Calu3 (cell line): ENCODE data around the gene TUBGCP6. TPM values are rescaled to one million over a fixed set of nuclear protein-coding genes. Genes with fewer than 3 reads are reported as not detected.

Experiments
- BruUV-seq: library from RNA; stranded (reverse); fragments of 400-500 nt; replicated peaks from 2 replicates; lab custom pipeline; 2021; lab: Mats Ljungman, UMichigan
- CTCF ChIA-PET: fragments of 300-600 bp; sonication (Branson Sonifier 250); formaldehyde crosslinking; loops from one replicate; lab custom pipeline; 2022; ENCODE audit warnings: antibody characterized with exemption; lab: Charles Lee
- DNase-seq: peaks from one replicate; pipeline ENCODE4 v3.0.0; 2022
- H3K27ac Mint-ChIP-seq: one replicate; pipeline ENCODE4 v1.8.0; 2022; ENCODE audit warnings: mixed read lengths; ENCODE audit not compliant: unreplicated experiment
- H3K27me3 Mint-ChIP-seq: one replicate; pipeline ENCODE4 v1.8.0; 2022; ENCODE audit warnings: mixed read lengths; ENCODE audit not compliant: unreplicated experiment
- H3K36me3 Mint-ChIP-seq: one replicate; pipeline ENCODE4 v1.8.0; 2022; ENCODE audit warnings: mild to moderate bottlenecking, moderate library complexity, mixed read lengths; ENCODE audit not compliant: insufficient read depth, unreplicated experiment
- H3K4me1 Mint-ChIP-seq: one replicate; pipeline ENCODE4 v1.8.0; 2022; ENCODE audit warnings: mild to moderate bottlenecking, low read depth, mixed read lengths; ENCODE audit not compliant: unreplicated experiment
- H3K4me3 Mint-ChIP-seq: one replicate; pipeline ENCODE4 v1.8.0; 2022; ENCODE audit warnings: mild to moderate bottlenecking, low read depth, moderate library complexity, mixed read lengths; ENCODE audit not compliant: unreplicated experiment
- H3K9me3 Mint-ChIP-seq: one replicate; pipeline ENCODE4 v1.8.0; 2022; ENCODE audit warnings: low read depth, mixed read lengths; ENCODE audit not compliant: unreplicated experiment
- CTCF ChIP-seq: fragments of 200-600 bp; IDR thresholded peaks from one replicate; pipeline ENCODE4 v1.8.0; 2022; ENCODE audit warnings: antibody characterized with exemption; ENCODE audit not compliant: unreplicated experiment
- intact Hi-C: fragments of 100-400 bp; cut with micrococcal nuclease; formaldehyde crosslinking; loops from one replicate; pipeline ENCODE4 v1.10.0; 2022; ENCODE audit not compliant: unreplicated experiment
- total RNA-seq: library from RNA; stranded (reverse); gene quantifications from 2 replicates; pipeline ENCODE4 v1.2.3, GENCODE V29; 2022

TUBGCP6 gene
- total RNA-seq, 1 experiment from 2014 or later, result 49.7 TPM

GRCh38 chr22:50167689-50168489 lies 76.9 kb downstream of the TUBGCP6 start:
- Mint-ChIP-seq H3K4me1 (no peaks in the 10 kb centered on the region), H3K27ac (no peak overlapping the region), H3K4me3 (no peak overlapping the region), H3K9me3 (no peaks in the 10 kb centered on the region), H3K36me3 (peaks cover 21% of the 10 kb centered on the region), H3K27me3 (peaks cover 62% of the 10 kb centered on the region)
- CTCF ChIA-PET, result no interaction called here
- no peak for TF ChIP-seq CTCF
- DNase-seq, result no peak
- intact Hi-C loops, result no loop called here
- no TSS peak for BruUV-seq

Other genes starting within 250 kb of the TUBGCP6 start
- not detected in 2 replicates for gene IL17REL, start 232.3 kb downstream of the TUBGCP6 start, total RNA-seq
- gene TTLL8, start 186.7 kb downstream of the TUBGCP6 start, total RNA-seq, result not detected in 2 replicates
- gene MLC1, start 159.6 kb downstream of the TUBGCP6 start, total RNA-seq, result not detected in 2 replicates
- not detected in 2 replicates for gene MOV10L1, start 155.0 kb downstream of the TUBGCP6 start, total RNA-seq
- gene PANX2, start 74.3 kb downstream of the TUBGCP6 start, total RNA-seq, result 1.6 and 2.0 TPM in 2 replicates
- gene TRABD, start 59.1 kb downstream of the TUBGCP6 start, total RNA-seq, result 57.3 and 62.9 TPM in 2 replicates
- 28.6 and 29.5 TPM in 2 replicates for gene SELENOO, start 44.0 kb downstream of the TUBGCP6 start, total RNA-seq
- gene HDAC10, start 6.2 kb upstream of the TUBGCP6 start, total RNA-seq, result 52.9 and 69.2 TPM in 2 replicates
- 21.1 and 27.5 TPM in 2 replicates for gene MAPK12, start 16.7 kb upstream of the TUBGCP6 start, total RNA-seq
- 14.3 and 23.7 TPM in 2 replicates for gene MAPK11, start 25.4 kb upstream of the TUBGCP6 start, total RNA-seq
- 298 and 337 TPM in 2 replicates for gene PLXNB2, start 62.6 kb upstream of the TUBGCP6 start, total RNA-seq
- gene DENND6B, start 82.0 kb upstream of the TUBGCP6 start, total RNA-seq, result 13.2 and 19.0 TPM in 2 replicates
- gene PPP6R2, start 98.3 kb upstream of the TUBGCP6 start, total RNA-seq, result 47.1 and 50.0 TPM in 2 replicates
- gene SBF1, start 230.0 kb upstream of the TUBGCP6 start, total RNA-seq, result 102 and 104 TPM in 2 replicates
- 10.2 and 13.6 TPM in 2 replicates for gene ADM2, start 236.5 kb upstream of the TUBGCP6 start, total RNA-seq
- gene MIOX, start 241.8 kb upstream of the TUBGCP6 start, total RNA-seq, result 0.45 TPM in 1 of 2 replicates, not detected in the other